IMR-90 (cell line): ENCODE data around the gene SGMS1. TPM values are rescaled to one million over a fixed set of nuclear protein-coding genes. Genes with fewer than 3 reads are reported as not detected.

Experiments
- ATAC-seq: fragments of 200-7000 bp; cut with Tn5 transposase; 2 replicates; pipeline ENCODE4 v1.9.1; 2020; ENCODE audit warnings: low read depth, mild to moderate bottlenecking, moderate library complexity
- BruUV-seq: library from RNA; stranded (reverse); fragments of 400-500 nt; replicated peaks from 2 replicates; lab custom pipeline; 2021; lab: Mats Ljungman, UMichigan
- CTCF ChIA-PET: fragments of 300-600 bp; formaldehyde crosslinking; extraction: SDS; loops from one replicate; lab custom pipeline; 2021; ENCODE audit warnings: antibody characterized with exemption; lab: Yijun Ruan, JAX
- POLR2A ChIA-PET: fragments of 300-600 bp; sonication (Branson Sonifier 250); formaldehyde crosslinking; loops from one replicate; lab custom pipeline; 2022; ENCODE audit warnings: antibody characterized with exemption; ENCODE audit not compliant: unreplicated experiment; lab: Charles Lee
- DNase-seq: peaks from one replicate; pipeline ENCODE4 v3.0.0; 2013
- H2AFZ ChIP-seq: replicated peaks from 2 replicates; pipeline ENCODE3; 2013; ENCODE audit warnings: low read length, mild to moderate bottlenecking; ENCODE audit not compliant: poor library complexity
- H2AK5ac ChIP-seq: 2 replicates; pipeline ENCODE4 v1.6.1; 2013; ENCODE audit warnings: low read depth, low read length, inconsistent platforms
- H2AK9ac ChIP-seq: replicated peaks from 2 replicates; pipeline ENCODE3; 2013; ENCODE audit warnings: mild to moderate bottlenecking, low read depth, low read length, moderate library complexity; ENCODE audit not compliant: poor library complexity
- H2BK120ac ChIP-seq: 2 replicates; pipeline ENCODE4 v1.6.1; 2013; ENCODE audit warnings: low read depth, low read length, inconsistent platforms
- H2BK15ac ChIP-seq: 3 replicates; pipeline ENCODE4 v1.6.1; 2013; ENCODE audit warnings: low read depth, low read length, inconsistent platforms
- H2BK20ac ChIP-seq: 2 replicates; pipeline ENCODE4 v1.6.1; 2013; ENCODE audit warnings: low read depth, mild to moderate bottlenecking, inconsistent platforms, low read length, moderate library complexity
- H2BK5ac ChIP-seq: 2 replicates; pipeline ENCODE4 v1.6.1; 2013; ENCODE audit warnings: mild to moderate bottlenecking, low read depth, low read length, inconsistent platforms; ENCODE audit not compliant: poor library complexity, severe bottlenecking
- H3K14ac ChIP-seq: replicated peaks from 2 replicates; pipeline ENCODE4 v1.6.1; 2013; ENCODE audit warnings: low read depth, low read length, inconsistent platforms
- H3K18ac ChIP-seq: 2 replicates; pipeline ENCODE4 v1.6.1; 2013; ENCODE audit warnings: low read depth, low read length, control low read depth
- H3K23ac ChIP-seq: 2 replicates; pipeline ENCODE4 v1.6.1; 2013; ENCODE audit warnings: low read depth, low read length, inconsistent platforms
- H3K27ac ChIP-seq: 2 replicates; pipeline ENCODE4 v1.5.1; 2013; ENCODE audit warnings: mild to moderate bottlenecking, control low read depth, low read length; ENCODE audit not compliant: insufficient read depth
- H3K27me3 ChIP-seq: 2 replicates; pipeline ENCODE4 v1.6.1; 2013; ENCODE audit warnings: low read length; ENCODE audit not compliant: control insufficient read depth, insufficient read depth
- H3K36me3 ChIP-seq: 2 replicates; pipeline ENCODE4 v1.6.1; 2013; ENCODE audit warnings: low read length, mixed read lengths; ENCODE audit not compliant: control insufficient read depth, insufficient read depth
- H3K4ac ChIP-seq: 2 replicates; pipeline ENCODE4 v1.6.1; 2013; ENCODE audit warnings: low read depth, low read length, inconsistent platforms
- H3K4me1 ChIP-seq: 2 replicates; pipeline ENCODE4 v1.6.1; 2013; ENCODE audit warnings: low read length, mixed read lengths; ENCODE audit not compliant: control insufficient read depth, insufficient read depth
- H3K4me2 ChIP-seq: 2 replicates; pipeline ENCODE4 v1.6.1; 2013; ENCODE audit warnings: low read depth, mild to moderate bottlenecking, control low read depth, low read length, moderate library complexity
- H3K4me3 ChIP-seq: 2 replicates; pipeline ENCODE4 v1.5.1; 2013; ENCODE audit warnings: low read depth, mild to moderate bottlenecking, control low read depth, low read length, moderate library complexity; ENCODE audit not compliant: insufficient read depth
- H3K56ac ChIP-seq: 2 replicates; pipeline ENCODE4 v1.6.1; 2013; ENCODE audit warnings: low read length, inconsistent platforms; ENCODE audit not compliant: insufficient read depth; ENCODE audit errors: extremely low read depth
- H3K79me1 ChIP-seq, 2 experiments: 2 replicates each; pipeline ENCODE4 v1.6.1; 2013; ENCODE audit warnings: low read length in 2 of 2, inconsistent platforms in 1 of 2, low read depth in 1 of 2
- H3K9ac ChIP-seq: 2 replicates; pipeline ENCODE4 v1.6.1; 2013; ENCODE audit warnings: low read depth, low read length, control low read depth
- H3K9me1 ChIP-seq: 2 replicates; pipeline ENCODE4 v1.6.1; 2013; ENCODE audit warnings: low read length, inconsistent platforms; ENCODE audit not compliant: insufficient read depth
- H3K9me3 ChIP-seq: 2 replicates; pipeline ENCODE4 v1.6.1; 2013; ENCODE audit warnings: low read length; ENCODE audit not compliant: control insufficient read depth, insufficient read depth
- H4K20me1 ChIP-seq: 2 replicates; pipeline ENCODE4 v1.6.1; 2013; ENCODE audit warnings: low read length, inconsistent platforms; ENCODE audit not compliant: insufficient read depth
- H4K5ac ChIP-seq: 2 replicates; pipeline ENCODE4 v1.6.1; 2013; ENCODE audit warnings: mild to moderate bottlenecking, low read depth, low read length, control low read depth
- H4K8ac ChIP-seq, 2 experiments: 2 replicates each; pipeline ENCODE4 v1.6.1; 2013; ENCODE audit warnings: low read depth in 2 of 2, low read length in 2 of 2, control low read depth in 1 of 2, inconsistent platforms in 1 of 2
- H4K91ac ChIP-seq: 2 replicates; pipeline ENCODE4 v1.6.1; 2013; ENCODE audit warnings: low read depth, low read length, inconsistent platforms; ENCODE audit not compliant: insufficient read depth
- BHLHE40 ChIP-seq: fragments of 150-350 bp; IDR thresholded peaks from 2 replicates; pipeline ENCODE4 v1.6.1; 2016; ENCODE audit warnings: mild to moderate bottlenecking, low read depth, low read length
- CHD1 ChIP-seq: IDR thresholded peaks from 2 replicates; pipeline ENCODE4 v1.6.1; 2012; ENCODE audit warnings: low read depth, low read length, improper control_type of control experiment
- MAZ ChIP-seq: IDR thresholded peaks from 2 replicates; pipeline ENCODE4 v1.6.1; 2012; ENCODE audit warnings: low read depth, mild to moderate bottlenecking, low read length, improper control_type of control experiment, moderate library complexity, borderline replicate concordance
- SMC3 ChIP-seq: fragments of 150-350 bp; IDR thresholded peaks from 2 replicates; pipeline ENCODE4 v1.6.1; 2016; ENCODE audit warnings: low read depth, mild to moderate bottlenecking, antibody characterized with exemption, low read length, moderate library complexity
- dilution Hi-C: fragments of 300-500 bp; cut with HindIII; formaldehyde crosslinking; loops from one replicate; pipeline ENCODE4 v1.14.3; 2018; ENCODE audit warnings: low sequenced_read_pairs; ENCODE audit not compliant: unreplicated experiment
- in situ Hi-C: fragments of 300-500 bp; cut with MboI; formaldehyde crosslinking; loops from 3 replicates; pipeline ENCODE4 v1.14.3; 2019; ENCODE audit warnings: low sequenced_read_pairs, inconsistent platforms, mixed read lengths
- intact Hi-C: fragments of 100-400 bp; cut with micrococcal nuclease; formaldehyde crosslinking; loops from 2 replicates; pipeline ENCODE4 v1.10.0; 2022
- polyA plus RNA-seq, 3 experiments: library from polyadenylated mRNA; depleted of rRNA; stranded (reverse); fragments of >200 nt; gene quantifications; 2 replicates each; pipeline ENCODE4 v1.2.3, GENCODE V29; 2012; ENCODE audit warnings: low replicate concordance in 1 of 3
- total RNA-seq: library from RNA; depleted of rRNA; stranded (reverse); fragments of >200 nt; gene quantifications from 2 replicates; pipeline ENCODE4 v1.2.3, GENCODE V29; 2012
- TF ChIP-seq, protein P1 (sequence below): fragments of 150-350 bp; IDR thresholded peaks from 2 replicates; pipeline ENCODE4 v1.6.1; 2017; ENCODE audit warnings: mild to moderate bottlenecking, antibody characterized with exemption, low read length, low read depth

Gene SGMS1
- total and polyA plus RNA-seq, 2 of the 4 experiments (the other 2 are of a cell fraction), result 9.8 to 30.8 TPM

DNA sequence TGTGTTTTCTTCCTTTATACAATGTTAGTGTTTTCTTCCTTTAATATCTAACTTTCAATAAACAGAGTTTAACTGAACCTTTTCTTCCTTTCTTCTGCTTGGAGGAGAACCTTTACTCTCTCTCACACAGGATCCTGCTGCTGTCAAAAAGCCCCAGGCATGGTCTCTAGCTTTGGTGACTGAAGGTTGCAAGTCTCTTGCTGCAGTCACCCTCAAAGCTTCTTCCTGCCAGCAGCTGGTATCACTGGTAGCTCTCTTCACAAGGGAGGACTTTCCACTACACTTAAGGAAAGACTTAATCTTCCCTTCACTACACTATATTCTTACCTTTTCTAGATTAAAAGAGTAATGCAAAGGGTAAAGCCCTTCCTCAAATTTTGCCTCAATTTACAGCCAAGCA lies 153.4 kb downstream of the SGMS1 start:
- Histone ChIP-seq H3K9me1 (no peaks in the 10 kb centered on the region), H2AK5ac (no peak overlapping the region), H3K36me3 (no peaks in the 10 kb centered on the region), H3K18ac (no peak overlapping the region), H2AK9ac (no peak overlapping the region), H3K14ac (no peak overlapping the region), H3K27me3 (no peaks in the 10 kb centered on the region), H4K20me1 (no peaks in the 10 kb centered on the region), H2BK120ac (no peak overlapping the region), H3K79me1 (peaks cover 4 to 16% of the 10 kb centered on the region in 2 experiments; a peak in 3 of 4 replicates), H2BK15ac (no peak overlapping the region), H3K27ac (no peak overlapping the region), H3K23ac (0 out of 2 replicates have a peak overlapping the region, but pooled peaks have one; percentile 48), H3K4me1 (peaks cover 9% of the 10 kb centered on the region), H3K4me3 (no peak overlapping the region), H4K91ac (no peak overlapping the region), H3K4me2 (no peak overlapping the region), H4K5ac (no peak overlapping the region), H2AFZ (no peak overlapping the region), H3K56ac (no peak overlapping the region), H4K8ac (no peak overlapping the region), H2BK20ac (no peak overlapping the region), H2BK5ac (no peak overlapping the region), H3K4ac (no peak overlapping the region), H3K9me3 (no peaks in the 10 kb centered on the region), H3K9ac (no peak overlapping the region)
- DNase-seq (no peak), ATAC-seq (peak; percentile 16; the same call in 1 of the 2 replicates)
- in situ Hi-C loops (no loop called here), dilution Hi-C loops (no loop called here), intact Hi-C loops (no loop called here)
- no peak for TF ChIP-seq SMC3
- TF ChIP-seq, protein P1, sequence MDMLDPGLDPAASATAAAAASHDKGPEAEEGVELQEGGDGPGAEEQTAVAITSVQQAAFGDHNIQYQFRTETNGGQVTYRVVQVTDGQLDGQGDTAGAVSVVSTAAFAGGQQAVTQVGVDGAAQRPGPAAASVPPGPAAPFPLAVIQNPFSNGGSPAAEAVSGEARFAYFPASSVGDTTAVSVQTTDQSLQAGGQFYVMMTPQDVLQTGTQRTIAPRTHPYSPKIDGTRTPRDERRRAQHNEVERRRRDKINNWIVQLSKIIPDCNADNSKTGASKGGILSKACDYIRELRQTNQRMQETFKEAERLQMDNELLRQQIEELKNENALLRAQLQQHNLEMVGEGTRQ, result no peak
- TF ChIP-seq CHD1, result no peak
- no peak for TF ChIP-seq MAZ
- no peak for TF ChIP-seq BHLHE40
- POLR2A ChIA-PET, result no interaction called here
- no TSS peak for BruUV-seq
- CTCF ChIA-PET, result no interaction called here
